K562 (cell line): ENCODE results near the gene BAIAP2. TPM values are rescaled to one million over a fixed set of nuclear protein-coding genes. Genes with fewer than 3 reads are reported as not detected.

ENCODE experiments used
- ARID2 ChIP-seq: fragments of 450-650 bp; IDR thresholded peaks from 2 replicates; pipeline ENCODE4 v1.6.1; 2017; ENCODE audit warnings: antibody characterized with exemption, mild to moderate bottlenecking
- ATF7 ChIP-seq: fragments of 450-650 bp; IDR thresholded peaks from 2 replicates; pipeline ENCODE4 v1.7.1; 2014; ENCODE audit warnings: mild to moderate bottlenecking, moderate library complexity
- BRD4 ChIP-seq: fragments of 200-600 bp; sonication (generic); IDR thresholded peaks from 2 replicates; pipeline ENCODE4 v1.6.1; 2017; ENCODE audit warnings: inconsistent platforms
- GABPB1 ChIP-seq: sonication (generic); formaldehyde crosslinking; IDR thresholded peaks from 2 replicates; pipeline ENCODE4 v1.8.0; 2022; ENCODE audit warnings: mild to moderate bottlenecking, missing genetic modification reagents
- GTF2E2 ChIP-seq: fragments of 200-800 bp; sonication (Bioruptor generic); IDR thresholded peaks from 2 replicates; pipeline ENCODE4 v1.6.1; 2016; ENCODE audit warnings: missing genetic modification characterization, missing compliant biosample characterization
- HDAC8 ChIP-seq: fragments of 450-650 bp; IDR thresholded peaks from 2 replicates; pipeline ENCODE4 v1.6.1; 2016; ENCODE audit warnings: mild to moderate bottlenecking, missing genetic modification characterization, moderate library complexity, missing compliant biosample characterization
- PHF8 ChIP-seq: fragments of 200-600 bp; sonication (generic); IDR thresholded peaks from 2 replicates; pipeline ENCODE4 v1.6.1; 2012; ENCODE audit warnings: mixed run types, mild to moderate bottlenecking, inconsistent platforms, low read length, moderate library complexity, borderline replicate concordance
- POLR2G ChIP-seq: fragments of 200-400 bp; formaldehyde crosslinking; IDR thresholded peaks from 2 replicates; pipeline ENCODE4 v1.6.1; 2017; ENCODE audit warnings: low read depth, mild to moderate bottlenecking, antibody characterized with exemption, low read length, moderate library complexity
- RBM22 ChIP-seq: fragments of 200-400 bp; formaldehyde crosslinking; IDR thresholded peaks from 2 replicates; pipeline ENCODE4 v1.6.1; 2018; ENCODE audit warnings: low read length, low read depth; ENCODE audit not compliant: poor library complexity, severe bottlenecking
- RNF219 ChIP-seq: fragments of 250-450 bp; sonication (Bioruptor Pico); IDR thresholded peaks from 2 replicates; pipeline ENCODE4 v1.5.0; 2022; ENCODE audit warnings: mild to moderate bottlenecking
- SMAD4 ChIP-seq: fragments of 250-450 bp; sonication (Bioruptor Pico); conservative IDR thresholded peaks from 2 replicates; pipeline ENCODE4 v1.8.0; 2021; ENCODE audit warnings: inconsistent platforms, mild to moderate bottlenecking, moderate library complexity
- SMARCB1 ChIP-seq: IDR thresholded peaks from 2 replicates; pipeline ENCODE4 v1.6.1; 2011; ENCODE audit warnings: improper control_type of control experiment, low read depth; ENCODE audit not compliant: insufficient read length
- SNRNP70 ChIP-seq: fragments of 200-400 bp; formaldehyde crosslinking; optimal IDR thresholded peaks from 2 replicates; pipeline ENCODE3; 2017; ENCODE audit warnings: low read depth, low read length
- ZBTB5 ChIP-seq: fragments of 450-650 bp; IDR thresholded peaks from 2 replicates; pipeline ENCODE4 v1.6.1; 2017; ENCODE audit warnings: antibody characterized with exemption
- ZC3H4 ChIP-seq: sonication (generic); formaldehyde crosslinking; IDR thresholded peaks from 2 replicates; pipeline ENCODE4 v1.9.0; 2021; ENCODE audit warnings: missing genetic modification reagents, borderline replicate concordance
- ZNF124 ChIP-seq: sonication (generic); formaldehyde crosslinking; IDR thresholded peaks from 2 replicates; pipeline ENCODE4 v1.8.1; 2022; ENCODE audit warnings: missing genetic modification reagents
- ZNF232 ChIP-seq: sonication (generic); formaldehyde crosslinking; IDR thresholded peaks from 2 replicates; pipeline ENCODE4 v1.8.0; 2022; ENCODE audit warnings: mild to moderate bottlenecking, missing genetic modification reagents
- polyA plus RNA-seq, 8 experiments: library from polyadenylated mRNA; depleted of rRNA in 4 of 8; stranded (reverse) in 5 of 8; unstranded in 3 of 8; fragments of >200 nt; fragmentation: Nextera tagmentation in 2 of 8; fragmentation: Illumina TruSeq in 1 of 8; extraction: Ambion mirVana in 2 of 8; extraction: Trizol in 1 of 8; gene quantifications; 2 replicates each; pipeline versions ENCODE4 v1.2.1 to v1.2.3, GENCODE V29; 2011 to 2014; ENCODE audit warnings: inconsistent platforms in 1 of 8, missing spikeins in 1 of 8
- total RNA-seq, 7 experiments: library from RNA; depleted of rRNA in 6 of 7; stranded (reverse); fragments of >200 nt in 6 of 7; fragmentation: Illumina TruSeq in 2 of 7; extraction: Trizol in 2 of 7; gene quantifications; 2 replicates each; pipeline versions ENCODE4 v1.2.1 to v1.2.3, GENCODE V29; 2011 to 2021; ENCODE audit warnings: low replicate concordance in 1 of 7
- TF ChIP-seq, protein P1 (sequence below): fragments of 450-650 bp; formaldehyde crosslinking; IDR thresholded peaks from 2 replicates; pipeline ENCODE4 v1.4.0; 2022; ENCODE audit warnings: missing genetic modification characterization
- TF ChIP-seq, protein P2 (sequence below): sonication (generic); formaldehyde crosslinking; IDR thresholded peaks from 2 replicates; pipeline ENCODE4 v1.5.0; 2020; ENCODE audit warnings: missing genetic modification reagents
- TF ChIP-seq, protein P3 (sequence below): fragments of 450-650 bp; formaldehyde crosslinking; IDR thresholded peaks from 2 replicates; pipeline ENCODE4 v1.4.0; 2020; ENCODE audit warnings: mild to moderate bottlenecking, mixed read lengths

The BAIAP2 gene
- total and polyA plus RNA-seq, 9 of the 15 experiments (the other 6 are each of a cell fraction or from before 2014, with no cell fraction given), result 2.3 to 51.6 (median 18.4) TPM

GRCh38 chr17:81018044-81018802 lies 16.7 kb upstream of the BAIAP2 start (continued):
- TF ChIP-seq BRD4 (no peak), ATF7 (peak; percentile 78), HDAC8 (tag) (no peak), GABPB1 (CRISPR knock-in tag) (no peak; the same call in 1 of the 2 replicates), GTF2E2 (tag) (no peak; the same call in 1 of the 2 replicates), SNRNP70 (no peak), SMARCB1 (no peak), POLR2G (peak; percentile 71), ZBTB5 (no peak), RNF219 (CRISPR knock-in tag) (no peak), ZNF124 (CRISPR knock-in tag) (no peak), PHF8 (peak; percentile 70; the same call in 1 of the 2 replicates), SMAD4 (CRISPR knock-in tag) (no peak), RBM22 (no peak), ZNF232 (CRISPR knock-in tag) (no peak), ARID2 (no peak), ZC3H4 (CRISPR knock-in tag) (no peak)
- TF ChIP-seq, protein P1, sequence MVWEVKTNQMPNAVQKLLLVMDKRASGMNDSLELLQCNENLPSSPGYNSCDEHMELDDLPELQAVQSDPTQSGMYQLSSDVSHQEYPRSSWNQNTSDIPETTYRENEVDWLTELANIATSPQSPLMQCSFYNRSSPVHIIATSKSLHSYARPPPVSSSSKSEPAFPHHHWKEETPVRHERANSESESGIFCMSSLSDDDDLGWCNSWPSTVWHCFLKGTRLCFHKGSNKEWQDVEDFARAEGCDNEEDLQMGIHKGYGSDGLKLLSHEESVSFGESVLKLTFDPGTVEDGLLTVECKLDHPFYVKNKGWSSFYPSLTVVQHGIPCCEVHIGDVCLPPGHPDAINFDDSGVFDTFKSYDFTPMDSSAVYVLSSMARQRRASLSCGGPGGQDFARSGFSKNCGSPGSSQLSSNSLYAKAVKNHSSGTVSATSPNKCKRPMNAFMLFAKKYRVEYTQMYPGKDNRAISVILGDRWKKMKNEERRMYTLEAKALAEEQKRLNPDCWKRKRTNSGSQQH, result no peak
- TF ChIP-seq, protein P2, sequence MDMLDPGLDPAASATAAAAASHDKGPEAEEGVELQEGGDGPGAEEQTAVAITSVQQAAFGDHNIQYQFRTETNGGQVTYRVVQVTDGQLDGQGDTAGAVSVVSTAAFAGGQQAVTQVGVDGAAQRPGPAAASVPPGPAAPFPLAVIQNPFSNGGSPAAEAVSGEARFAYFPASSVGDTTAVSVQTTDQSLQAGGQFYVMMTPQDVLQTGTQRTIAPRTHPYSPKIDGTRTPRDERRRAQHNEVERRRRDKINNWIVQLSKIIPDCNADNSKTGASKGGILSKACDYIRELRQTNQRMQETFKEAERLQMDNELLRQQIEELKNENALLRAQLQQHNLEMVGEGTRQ (CRISPR knock-in tag), result no peak
- TF ChIP-seq, protein P3, sequence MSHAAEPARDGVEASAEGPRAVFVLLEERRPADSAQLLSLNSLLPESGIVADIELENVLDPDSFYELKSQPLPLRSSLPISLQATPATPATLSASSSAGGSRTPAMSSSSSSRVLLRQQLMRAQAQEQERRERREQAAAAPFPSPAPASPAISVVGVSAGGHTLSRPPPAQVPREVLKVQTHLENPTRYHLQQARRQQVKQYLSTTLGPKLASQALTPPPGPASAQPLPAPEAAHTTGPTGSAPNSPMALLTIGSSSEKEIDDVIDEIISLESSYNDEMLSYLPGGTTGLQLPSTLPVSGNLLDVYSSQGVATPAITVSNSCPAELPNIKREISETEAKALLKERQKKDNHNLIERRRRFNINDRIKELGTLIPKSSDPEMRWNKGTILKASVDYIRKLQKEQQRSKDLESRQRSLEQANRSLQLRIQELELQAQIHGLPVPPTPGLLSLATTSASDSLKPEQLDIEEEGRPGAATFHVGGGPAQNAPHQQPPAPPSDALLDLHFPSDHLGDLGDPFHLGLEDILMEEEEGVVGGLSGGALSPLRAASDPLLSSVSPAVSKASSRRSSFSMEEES (CRISPR knock-in tag), result no peak
